ENCODE data around the gene IL1RAPL1. TPM values are rescaled to one million over a fixed set of nuclear protein-coding genes. Genes with fewer than 3 reads are reported as not detected.

IL1RAPL1 gene
- total RNA-seq, 2 experiments from 2014 or later = not detected

- intact Hi-C loops (cut with micrococcal nuclease) = no loop called here
- H3K9me3 Mint-ChIP-seq = no peaks in the 10 kb centered on the region
- no peaks in the 10 kb centered on the region for H3K27me3 Mint-ChIP-seq
- CTCF ChIA-PET = no interaction called here
- no peak overlapping the region for H3K4me3 Mint-ChIP-seq
- no peaks in the 10 kb centered on the region for H3K36me3 Mint-ChIP-seq (ENCODE audit: low read depth)
- no peak for DNase-seq
- no peak overlapping the region for H3K27ac Mint-ChIP-seq
- POLR2A ChIA-PET = no interaction called here
- no peak for TF ChIP-seq CTCF (IDR thresholded peaks at IDR 0.05)
- ATAC-seq = no peak
- no peaks in the 10 kb centered on the region for H3K4me1 Mint-ChIP-seq (ENCODE audit: low read depth)
Observed at GRCh38 chrX:29869837-29870236, 1282.6 kb downstream of the IL1RAPL1 start.

- intact Hi-C loops (cut with micrococcal nuclease) = no loop called here
- H3K9me3 Mint-ChIP-seq = no peaks in the 10 kb centered on the region
- H3K4me1 Mint-ChIP-seq (ENCODE audit: low read depth) = no peaks in the 10 kb centered on the region
- H3K27ac Mint-ChIP-seq = no peak overlapping the region
- no peaks in the 10 kb centered on the region for H3K27me3 Mint-ChIP-seq
- DNase-seq (no peak), ATAC-seq (no peak)
- POLR2A ChIA-PET = no interaction called here
- CTCF ChIA-PET = no interaction called here
- H3K4me3 Mint-ChIP-seq = no peak overlapping the region
- TF ChIP-seq CTCF (IDR thresholded peaks at IDR 0.05) = no peak
- no peaks in the 10 kb centered on the region for H3K36me3 Mint-ChIP-seq (ENCODE audit: low read depth)
Observed at GRCh38 chrX:29870608-29871007, 1283.4 kb downstream of the IL1RAPL1 start.

GRCh38 chrX:29872831-29873230 is 1285.6 kb downstream of the IL1RAPL1 start:
- CTCF ChIA-PET = no interaction called here
- H3K27me3 Mint-ChIP-seq = no peaks in the 10 kb centered on the region
- no peaks in the 10 kb centered on the region for H3K4me1 Mint-ChIP-seq (ENCODE audit: low read depth)
- POLR2A ChIA-PET = interaction anchor here (0.7 kb wide), 1 partner anchor 436 kb away, joined by 3 read pairs; no protein-coding TSS in a partner anchor
- no peaks in the 10 kb centered on the region for H3K36me3 Mint-ChIP-seq (ENCODE audit: low read depth)
- ATAC-seq (no peak), DNase-seq (no peak)
- no peak overlapping the region for H3K27ac Mint-ChIP-seq
- intact Hi-C loops (cut with micrococcal nuclease) = no loop called here
- no peaks in the 10 kb centered on the region for H3K9me3 Mint-ChIP-seq
- no peak overlapping the region for H3K4me3 Mint-ChIP-seq
- no peak for TF ChIP-seq CTCF (IDR thresholded peaks at IDR 0.05)

- H3K4me1 Mint-ChIP-seq (ENCODE audit: low read depth) = no peaks in the 10 kb centered on the region
- DNase-seq (no peak), ATAC-seq (no peak)
- H3K27me3 Mint-ChIP-seq = no peaks in the 10 kb centered on the region
- H3K9me3 Mint-ChIP-seq = no peaks in the 10 kb centered on the region
- ChIA-PET POLR2A (no interaction called here), CTCF (no interaction called here)
- H3K36me3 Mint-ChIP-seq (ENCODE audit: low read depth) = no peaks in the 10 kb centered on the region
- TF ChIP-seq CTCF (IDR thresholded peaks at IDR 0.05) = no peak
- intact Hi-C loops (cut with micrococcal nuclease) = no loop called here
- no peak overlapping the region for H3K27ac Mint-ChIP-seq
- no peak overlapping the region for H3K4me3 Mint-ChIP-seq
Observed at GRCh38 chrX:29876733-29877132, 1289.5 kb downstream of the IL1RAPL1 start.

- H3K4me1 Mint-ChIP-seq (ENCODE audit: low read depth) = no peaks in the 10 kb centered on the region
- H3K9me3 Mint-ChIP-seq = no peaks in the 10 kb centered on the region
- no peak for ATAC-seq
- no peak overlapping the region for H3K4me3 Mint-ChIP-seq
- no peak for TF ChIP-seq CTCF (IDR thresholded peaks at IDR 0.05)
- CTCF ChIA-PET = no interaction called here
- intact Hi-C loops (cut with micrococcal nuclease) = no loop called here
- no peak overlapping the region for H3K27ac Mint-ChIP-seq
- POLR2A ChIA-PET = no interaction called here
- no peaks in the 10 kb centered on the region for H3K27me3 Mint-ChIP-seq
- no peaks in the 10 kb centered on the region for H3K36me3 Mint-ChIP-seq (ENCODE audit: low read depth)
- no peak for DNase-seq
Observed at GRCh38 chrX:29880977-29881376, 1293.7 kb downstream of the IL1RAPL1 start.

Data from activated CD8-positive, alpha-beta T cell treated with anti-CD3 and anti-CD28 coated beads for 36 hours (primary cell).